Endothelial cell (in vitro differentiated cells): ENCODE data around the gene SRRM2. TPM values are rescaled to one million over a fixed set of nuclear protein-coding genes. Genes with fewer than 3 reads are reported as not detected.

Experiments used
- DNase-seq: peaks from one replicate; pipeline ENCODE4 v3.0.0; 2021; ENCODE audit warnings: low spot score
- H3K27ac Mint-ChIP-seq: one replicate; pipeline ENCODE4 v1.8.0; 2021; ENCODE audit warnings: mixed read lengths, inconsistent platforms; ENCODE audit not compliant: unreplicated experiment
- H3K27me3 Mint-ChIP-seq: one replicate; pipeline ENCODE4 v1.8.0; 2021; ENCODE audit warnings: mild to moderate bottlenecking, moderate library complexity, mixed read lengths, inconsistent platforms; ENCODE audit not compliant: unreplicated experiment
- H3K36me3 Mint-ChIP-seq: one replicate; pipeline ENCODE4 v1.8.0; 2021; ENCODE audit warnings: mild to moderate bottlenecking, low read depth, mixed read lengths, inconsistent platforms; ENCODE audit not compliant: unreplicated experiment
- H3K4me1 Mint-ChIP-seq: one replicate; pipeline ENCODE4 v1.8.0; 2021; ENCODE audit warnings: mild to moderate bottlenecking, mixed read lengths, inconsistent platforms; ENCODE audit not compliant: unreplicated experiment
- H3K4me3 Mint-ChIP-seq: one replicate; pipeline ENCODE4 v1.8.0; 2021; ENCODE audit warnings: mild to moderate bottlenecking, mixed read lengths, inconsistent platforms; ENCODE audit not compliant: unreplicated experiment
- H3K9me3 Mint-ChIP-seq: one replicate; pipeline ENCODE4 v1.8.0; 2021; ENCODE audit warnings: mixed read lengths, inconsistent platforms; ENCODE audit not compliant: unreplicated experiment
- total RNA-seq: library from RNA; stranded (reverse); fragmentation: NEBNext Ultra II Directional; extraction: Animal tissue kit (Norgen Biotek cat#: 25700); gene quantifications from one replicate; pipeline ENCODE4 v1.2.1, GENCODE V29; 2021; ENCODE audit not compliant: unreplicated experiment
- TF ChIP-seq, protein P1 (sequence below): fragments of 200-600 bp; sonication (generic); IDR thresholded peaks from one replicate; pipeline ENCODE4 v1.5.0; 2021; ENCODE audit warnings: antibody characterized with exemption; ENCODE audit not compliant: unreplicated experiment

The SRRM2 gene
- total RNA-seq, 1 donor from 2014 or later: 456 TPM

DNA sequence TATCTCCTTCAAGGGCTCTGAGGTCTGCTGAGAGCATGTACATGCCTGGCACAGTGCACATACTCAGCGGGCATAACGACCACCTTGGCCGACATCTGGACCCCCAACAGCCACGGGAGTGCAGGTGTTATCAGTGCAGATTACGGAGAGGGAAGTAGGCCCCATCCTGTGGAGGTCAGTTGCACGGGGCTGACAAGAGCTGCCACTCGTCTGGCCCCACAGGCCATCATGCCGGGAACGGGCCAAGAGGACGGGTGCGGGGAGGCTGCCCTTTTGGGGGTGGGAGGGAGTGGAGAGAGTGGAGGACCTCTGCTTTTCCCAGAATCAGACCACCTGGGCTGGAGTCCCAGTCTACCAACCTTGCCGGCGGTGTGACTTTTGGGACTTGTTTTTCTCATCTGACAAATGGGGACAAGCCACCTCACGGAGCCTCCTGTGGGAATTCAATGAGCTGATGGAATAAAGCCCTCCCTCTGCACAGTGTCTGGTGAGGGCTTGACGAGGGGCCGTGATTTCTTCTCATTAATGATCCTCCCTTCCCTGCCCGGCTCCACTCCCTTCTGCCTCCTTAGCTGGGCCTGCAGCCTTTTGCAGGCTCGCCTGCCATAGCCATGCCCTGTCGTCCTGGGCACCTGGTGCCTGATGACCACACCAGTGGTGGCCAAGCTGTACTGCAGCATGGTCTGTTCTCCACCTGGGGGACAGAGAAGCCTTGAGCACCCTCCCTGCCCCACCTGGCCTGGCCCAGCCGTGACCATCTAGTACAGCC, 30.3 kb downstream of the SRRM2 start:
- DNase-seq: no peak
- no peak overlapping the region for H3K4me3 Mint-ChIP-seq
- H3K9me3 Mint-ChIP-seq: no peaks in the 10 kb centered on the region
- H3K27me3 Mint-ChIP-seq: peaks cover 14% of the 10 kb centered on the region
- no peak overlapping the region for H3K27ac Mint-ChIP-seq
- TF ChIP-seq, protein P1, sequence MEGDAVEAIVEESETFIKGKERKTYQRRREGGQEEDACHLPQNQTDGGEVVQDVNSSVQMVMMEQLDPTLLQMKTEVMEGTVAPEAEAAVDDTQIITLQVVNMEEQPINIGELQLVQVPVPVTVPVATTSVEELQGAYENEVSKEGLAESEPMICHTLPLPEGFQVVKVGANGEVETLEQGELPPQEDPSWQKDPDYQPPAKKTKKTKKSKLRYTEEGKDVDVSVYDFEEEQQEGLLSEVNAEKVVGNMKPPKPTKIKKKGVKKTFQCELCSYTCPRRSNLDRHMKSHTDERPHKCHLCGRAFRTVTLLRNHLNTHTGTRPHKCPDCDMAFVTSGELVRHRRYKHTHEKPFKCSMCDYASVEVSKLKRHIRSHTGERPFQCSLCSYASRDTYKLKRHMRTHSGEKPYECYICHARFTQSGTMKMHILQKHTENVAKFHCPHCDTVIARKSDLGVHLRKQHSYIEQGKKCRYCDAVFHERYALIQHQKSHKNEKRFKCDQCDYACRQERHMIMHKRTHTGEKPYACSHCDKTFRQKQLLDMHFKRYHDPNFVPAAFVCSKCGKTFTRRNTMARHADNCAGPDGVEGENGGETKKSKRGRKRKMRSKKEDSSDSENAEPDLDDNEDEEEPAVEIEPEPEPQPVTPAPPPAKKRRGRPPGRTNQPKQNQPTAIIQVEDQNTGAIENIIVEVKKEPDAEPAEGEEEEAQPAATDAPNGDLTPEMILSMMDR: no peak
- peaks cover 12% of the 10 kb centered on the region for H3K4me1 Mint-ChIP-seq
- no peaks in the 10 kb centered on the region for H3K36me3 Mint-ChIP-seq

DNA sequence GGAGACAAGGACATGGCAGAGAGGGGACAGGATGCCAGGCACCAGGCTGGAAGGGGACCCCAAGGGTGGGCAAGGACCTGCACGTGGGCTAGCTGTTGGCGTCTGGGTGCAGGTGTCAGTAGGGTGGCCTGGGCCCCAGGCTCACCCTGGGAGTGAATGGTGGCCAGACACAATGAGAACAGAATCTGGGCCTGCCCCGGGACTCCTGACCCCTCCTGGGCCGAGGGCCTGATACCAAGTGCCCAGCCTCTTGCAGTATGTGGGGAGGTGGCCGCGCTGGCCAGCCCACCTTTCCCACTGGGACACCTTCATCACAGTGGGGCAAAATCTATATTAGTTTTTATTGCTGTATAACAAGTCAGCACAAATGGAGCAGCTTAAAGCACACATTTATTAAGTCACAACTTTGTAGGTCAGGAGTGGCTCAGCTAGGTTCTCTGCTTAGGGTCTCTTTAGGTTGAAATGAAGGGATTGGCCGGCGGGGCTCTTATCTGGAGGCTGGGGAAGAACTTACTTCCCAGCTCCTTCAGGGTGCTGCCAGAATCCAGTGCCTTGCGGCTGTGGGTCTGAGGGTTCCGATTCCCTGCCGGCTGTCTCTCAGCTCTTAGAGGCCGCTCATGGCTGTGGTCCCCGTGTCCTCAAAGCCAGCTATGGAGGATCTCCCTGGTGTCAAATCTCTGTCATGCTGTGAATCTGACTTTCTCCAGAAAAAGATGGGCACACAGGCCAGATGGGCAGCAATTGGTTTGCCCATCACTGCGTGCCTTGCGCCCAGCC, 31.3 kb downstream of the SRRM2 start:
- H3K36me3 Mint-ChIP-seq: no peaks in the 10 kb centered on the region
- no peak for DNase-seq
- TF ChIP-seq, protein P1: no peak
- no peaks in the 10 kb centered on the region for H3K9me3 Mint-ChIP-seq
- H3K4me1 Mint-ChIP-seq: peaks cover 2% of the 10 kb centered on the region
- H3K4me3 Mint-ChIP-seq: no peak overlapping the region
- H3K27ac Mint-ChIP-seq: no peak overlapping the region
- H3K27me3 Mint-ChIP-seq: peaks cover 12% of the 10 kb centered on the region

- TF ChIP-seq, protein P1: no peak
- no peaks in the 10 kb centered on the region for H3K9me3 Mint-ChIP-seq
- no peak overlapping the region for H3K4me3 Mint-ChIP-seq
- H3K27ac Mint-ChIP-seq: no peak overlapping the region
- H3K4me1 Mint-ChIP-seq: peaks cover 2% of the 10 kb centered on the region
- no peaks in the 10 kb centered on the region for H3K36me3 Mint-ChIP-seq
- no peak for DNase-seq
- H3K27me3 Mint-ChIP-seq: peaks cover 12% of the 10 kb centered on the region
These were observed 32.1 kb downstream of the SRRM2 start for GRCh38 chr16:2784358-2785100.

DNA sequence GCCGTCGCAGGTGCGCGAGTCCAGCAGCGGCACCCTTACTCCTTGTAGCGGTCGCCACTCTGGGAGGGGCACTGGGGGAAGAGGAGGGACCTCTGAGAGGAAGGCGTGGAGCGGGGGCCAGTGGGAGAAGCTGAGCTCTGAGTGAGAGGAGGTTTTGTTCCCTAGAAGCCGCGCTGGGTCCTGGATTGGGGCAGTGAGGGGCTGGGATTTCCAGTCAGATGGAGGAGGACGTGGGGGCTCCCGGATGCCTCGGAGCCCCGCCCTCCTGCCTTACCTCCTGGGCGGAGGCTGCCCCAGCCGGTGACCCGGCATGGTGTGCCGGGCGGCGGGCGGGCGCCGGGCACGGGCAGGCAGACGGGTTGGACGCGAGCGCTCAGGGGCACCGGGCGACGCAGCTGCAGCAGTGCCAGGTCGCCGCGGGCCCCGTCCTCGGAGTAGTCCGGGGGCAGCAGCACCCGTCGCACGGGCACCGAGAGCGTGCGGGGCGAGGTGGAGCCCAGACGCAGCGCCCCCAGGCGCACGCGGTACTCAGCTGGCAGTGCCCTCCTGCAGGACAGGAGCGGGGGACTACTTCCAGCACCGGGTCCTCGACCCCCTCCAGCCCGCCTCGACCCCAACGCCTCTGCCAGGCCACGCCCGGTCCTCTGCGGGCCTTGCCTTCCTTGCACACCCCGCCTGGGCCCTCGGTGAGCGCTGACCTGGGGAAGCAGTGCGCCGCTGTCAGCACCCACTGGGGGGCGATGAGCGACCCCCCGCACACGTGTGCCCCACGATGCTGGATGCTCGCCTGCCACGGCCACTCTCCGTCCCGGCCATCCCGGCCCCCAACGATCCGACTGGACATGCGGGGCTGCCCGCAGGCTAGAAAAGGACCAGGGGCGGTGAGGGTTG, 32.9 kb downstream of the SRRM2 start:
- Mint-ChIP-seq H3K27ac (no peak overlapping the region), H3K4me3 (no peak overlapping the region)
- TF ChIP-seq, protein P1: no peak

More for the DNA sequence above, 32.9 kb downstream of the SRRM2 start:
- peaks cover 10% of the 10 kb centered on the region for H3K27me3 Mint-ChIP-seq
- no peaks in the 10 kb centered on the region for H3K9me3 Mint-ChIP-seq
- DNase-seq: no peak
- no peaks in the 10 kb centered on the region for H3K4me1 Mint-ChIP-seq
- H3K36me3 Mint-ChIP-seq: no peaks in the 10 kb centered on the region
